HG03135 (cell line): Measurements from ENCODE around the gene HIF1A.
A peak's percentile ranks its signal among the peaks of the same experiment; 100 is the strongest.
"Not testable (repeated sequence)": the region's sequence is repeated elsewhere in the genome, so short reads cannot be mapped to it uniquely, and the experiment has no call there.

Experiments used
- ATAC-seq: cut with Tn5 transposase; IDR thresholded peaks from one replicate; pipeline ENCODE4 v1.9.1; 2021; ENCODE audit warnings: mild to moderate bottlenecking, moderate library complexity; ENCODE audit not compliant: unreplicated experiment

The HIF1A gene

GRCh38 chr14:61744238-61744637, 48.9 kb downstream of the HIF1A start:
- ATAC-seq = no peak

DNA sequence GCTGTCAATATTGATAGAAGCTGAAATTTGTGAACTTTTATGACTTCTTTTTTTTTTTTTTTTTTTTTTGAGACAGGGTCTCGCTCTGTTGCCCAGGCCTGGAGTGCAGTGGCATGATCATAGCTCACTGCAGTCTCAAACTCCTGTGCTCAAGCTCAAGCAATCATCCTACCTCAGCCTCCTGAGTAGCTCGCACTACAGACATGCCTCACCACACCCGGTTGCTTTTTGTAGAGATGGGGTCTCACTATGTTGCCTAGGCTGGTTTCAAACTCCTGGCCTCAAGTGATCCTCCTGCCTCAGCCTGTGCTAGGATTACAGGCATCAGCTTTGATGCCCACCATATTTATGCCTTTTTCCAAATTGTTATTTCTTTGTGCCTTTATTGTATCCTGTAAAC, 51.0 kb downstream of the HIF1A start:
- not testable (repeated sequence) for ATAC-seq

- no peak for ATAC-seq
Observed at GRCh38 chr14:61746881-61747280, 51.6 kb downstream of the HIF1A start.

DNA sequence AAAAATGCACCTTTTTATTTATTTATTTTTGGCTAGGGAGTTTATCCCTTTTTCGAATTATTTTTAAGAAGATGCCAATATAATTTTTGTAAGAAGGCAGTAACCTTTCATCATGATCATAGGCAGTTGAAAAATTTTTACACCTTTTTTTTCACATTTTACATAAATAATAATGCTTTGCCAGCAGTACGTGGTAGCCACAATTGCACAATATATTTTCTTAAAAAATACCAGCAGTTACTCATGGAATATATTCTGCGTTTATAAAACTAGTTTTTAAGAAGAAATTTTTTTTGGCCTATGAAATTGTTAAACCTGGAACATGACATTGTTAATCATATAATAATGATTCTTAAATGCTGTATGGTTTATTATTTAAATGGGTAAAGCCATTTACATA, 52.0 kb downstream of the HIF1A start:
- no peak for ATAC-seq

DNA sequence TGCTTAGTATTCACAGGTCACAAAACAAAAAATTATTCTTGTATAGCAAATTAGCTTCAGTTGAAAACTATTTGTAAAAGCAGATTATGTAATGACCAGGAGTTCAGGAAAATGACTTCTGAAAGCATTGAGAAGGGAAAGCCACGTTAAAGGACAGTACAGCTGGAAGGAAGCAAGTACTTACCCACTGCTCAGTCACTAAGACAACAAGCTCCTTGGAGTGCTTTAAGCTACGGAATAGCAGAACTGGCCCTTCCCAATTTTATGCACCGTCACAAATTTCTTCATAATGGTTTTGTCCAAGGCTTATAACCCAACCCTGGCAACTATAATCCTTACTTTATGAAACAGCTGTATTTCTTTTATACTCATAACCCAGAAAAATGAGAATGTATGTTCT, 54.0 kb downstream of the HIF1A start:
- no peak for ATAC-seq

GRCh38 chr14:61749867-61750266, 54.6 kb downstream of the HIF1A start:
- ATAC-seq = no peak

DNA sequence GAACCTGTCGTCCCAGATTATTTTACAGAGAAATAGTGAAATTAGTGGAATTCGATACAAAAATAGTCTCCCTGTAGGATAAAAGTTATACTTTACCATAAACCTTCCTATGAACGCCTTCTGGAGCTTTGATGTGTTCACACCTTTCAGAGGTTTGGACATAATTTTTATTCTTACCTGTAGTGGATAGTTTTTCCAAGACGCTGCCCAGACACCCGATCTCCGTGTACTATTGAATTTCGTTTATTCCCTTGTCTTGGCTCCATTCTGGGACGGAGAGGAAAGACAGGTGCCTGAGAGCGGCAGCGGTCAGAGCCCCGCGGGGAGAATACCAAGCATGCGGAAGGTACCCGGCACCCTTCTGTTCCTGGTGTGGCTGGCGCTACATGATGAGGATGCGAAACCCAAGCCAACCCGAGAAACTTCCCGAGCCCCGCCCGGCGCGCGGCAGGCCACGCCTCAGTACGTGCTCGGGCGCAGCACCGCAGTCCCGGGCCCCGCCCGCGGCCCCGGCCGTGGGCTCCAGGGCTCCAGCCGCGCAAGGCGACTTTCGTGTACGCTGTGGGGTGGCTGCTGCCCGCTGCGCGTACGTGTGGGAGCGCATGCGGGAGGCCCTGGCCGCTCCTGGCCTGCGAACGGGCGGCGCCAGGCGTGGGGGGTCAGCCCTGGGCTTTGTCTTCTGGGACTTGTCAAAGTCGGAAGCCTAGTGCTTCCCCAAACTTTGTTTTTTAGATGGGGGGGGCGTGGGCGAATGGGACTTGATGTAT, 55.6 kb downstream of the HIF1A start:
- ATAC-seq = peak; percentile 88

GRCh38 chr14:61751475-61751989, 56.2 kb downstream of the HIF1A start:
- no peak for ATAC-seq

GRCh38 chr14:61752626-61753025, 57.3 kb downstream of the HIF1A start:
- ATAC-seq = peak; percentile 53

DNA sequence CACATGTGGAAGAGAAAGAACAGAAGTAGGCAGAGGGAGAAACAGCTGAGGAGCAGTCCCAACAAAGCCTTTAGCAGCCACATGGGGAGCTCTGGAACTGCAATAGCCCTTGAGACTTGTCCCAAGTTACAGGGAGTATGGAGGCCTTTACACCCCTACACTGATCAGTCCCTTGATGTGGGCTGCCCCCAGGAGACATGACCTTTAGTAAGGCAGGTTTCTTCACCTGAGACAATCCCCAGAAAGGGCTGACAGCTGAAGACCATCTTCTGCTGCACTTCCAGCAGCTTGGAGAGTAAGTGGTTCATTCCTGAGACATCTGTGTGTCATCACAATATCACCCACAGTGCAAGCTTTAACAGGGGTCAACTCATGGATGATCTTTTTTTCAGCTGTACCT, 58.3 kb downstream of the HIF1A start:
- no peak for ATAC-seq

DNA sequence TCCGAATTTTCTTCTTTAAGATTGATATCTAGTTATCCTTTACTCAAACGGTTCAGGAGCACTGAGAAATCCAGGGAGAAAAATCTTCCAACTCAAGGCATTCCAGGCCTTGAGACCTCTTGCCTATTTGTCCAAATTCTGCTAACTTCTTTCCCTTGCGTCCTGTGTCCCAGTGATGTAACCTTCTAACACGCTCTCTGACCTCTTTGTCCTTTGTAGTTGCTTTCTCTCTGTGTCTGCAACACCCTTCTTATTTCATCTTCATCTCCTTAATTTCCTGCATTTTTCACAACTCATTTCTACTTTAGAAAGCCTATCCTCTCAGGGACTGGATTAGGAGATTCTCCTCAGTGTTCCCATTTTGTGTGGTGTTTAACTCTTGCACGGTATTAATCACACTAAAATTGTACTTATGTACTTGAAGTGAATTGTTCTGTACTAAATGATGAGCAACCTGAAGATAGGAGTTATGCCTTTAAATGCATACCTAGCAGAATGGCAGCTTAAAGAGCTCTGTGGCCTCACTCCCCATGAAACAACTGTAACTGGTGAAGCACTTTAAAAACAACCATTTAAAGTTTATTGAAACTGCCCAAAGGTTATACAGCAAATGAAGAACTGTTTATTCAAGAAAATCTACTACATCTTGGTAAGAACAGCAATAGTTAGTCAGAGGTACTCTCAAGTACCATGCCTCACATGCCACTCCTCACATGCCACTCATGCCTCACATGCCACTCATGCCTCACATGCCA, 59.5 kb downstream of the HIF1A start:
- no peak for ATAC-seq

DNA sequence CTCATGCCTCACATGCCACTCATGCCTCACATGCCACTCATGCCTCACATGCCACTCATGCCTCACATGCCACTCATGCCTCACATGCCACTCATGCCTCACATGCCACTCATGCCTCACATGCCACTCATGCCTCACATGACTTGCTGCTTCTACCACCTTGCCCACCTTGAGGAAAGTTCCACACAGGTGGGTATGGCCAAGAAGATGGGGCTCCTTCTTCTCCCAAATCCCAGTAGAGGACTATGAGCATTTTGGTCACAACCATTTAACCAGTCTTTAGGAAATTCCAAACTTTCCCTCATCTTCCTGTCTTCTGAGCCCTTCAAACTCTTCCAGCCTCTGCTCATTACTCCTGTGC, 60.0 kb downstream of the HIF1A start:
- ATAC-seq = not testable (repeated sequence)

- ATAC-seq = no peak
Observed at GRCh38 chr14:61756135-61756534, 60.8 kb downstream of the HIF1A start.

DNA sequence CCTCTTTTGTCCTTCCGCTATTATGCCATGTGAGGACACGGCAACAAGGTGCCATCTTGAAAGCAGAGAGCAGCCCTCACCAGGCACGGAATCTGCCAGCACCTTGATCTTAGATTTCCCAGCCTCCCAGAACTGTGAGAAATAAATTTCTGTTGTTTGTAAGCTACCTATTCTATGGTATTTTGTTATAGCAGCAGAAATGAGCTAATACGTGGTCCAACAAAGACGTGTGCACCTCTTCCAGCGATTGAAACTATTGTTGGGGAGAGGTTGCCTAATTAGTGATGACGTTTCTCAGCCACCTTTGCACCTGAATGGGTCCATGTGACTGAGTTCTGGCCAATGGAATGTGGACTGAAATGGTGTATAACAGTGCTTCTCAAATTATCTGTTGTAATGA, 64.6 kb downstream of the HIF1A start:
- ATAC-seq = no peak

- ATAC-seq = peak; percentile 1
Observed at GRCh38 chr14:61761557-61761956, 66.2 kb downstream of the HIF1A start.

GRCh38 chr14:61761959-61762786, 66.9 kb downstream of the HIF1A start, which contains the start of gene SNAPC1:
Gene SNAPC1, plus strand, starts transcription at chr14:61762420. Its CDS starts 41 bp downstream, at chr14:61762461.
- ATAC-seq = peak; percentile 98

DNA sequence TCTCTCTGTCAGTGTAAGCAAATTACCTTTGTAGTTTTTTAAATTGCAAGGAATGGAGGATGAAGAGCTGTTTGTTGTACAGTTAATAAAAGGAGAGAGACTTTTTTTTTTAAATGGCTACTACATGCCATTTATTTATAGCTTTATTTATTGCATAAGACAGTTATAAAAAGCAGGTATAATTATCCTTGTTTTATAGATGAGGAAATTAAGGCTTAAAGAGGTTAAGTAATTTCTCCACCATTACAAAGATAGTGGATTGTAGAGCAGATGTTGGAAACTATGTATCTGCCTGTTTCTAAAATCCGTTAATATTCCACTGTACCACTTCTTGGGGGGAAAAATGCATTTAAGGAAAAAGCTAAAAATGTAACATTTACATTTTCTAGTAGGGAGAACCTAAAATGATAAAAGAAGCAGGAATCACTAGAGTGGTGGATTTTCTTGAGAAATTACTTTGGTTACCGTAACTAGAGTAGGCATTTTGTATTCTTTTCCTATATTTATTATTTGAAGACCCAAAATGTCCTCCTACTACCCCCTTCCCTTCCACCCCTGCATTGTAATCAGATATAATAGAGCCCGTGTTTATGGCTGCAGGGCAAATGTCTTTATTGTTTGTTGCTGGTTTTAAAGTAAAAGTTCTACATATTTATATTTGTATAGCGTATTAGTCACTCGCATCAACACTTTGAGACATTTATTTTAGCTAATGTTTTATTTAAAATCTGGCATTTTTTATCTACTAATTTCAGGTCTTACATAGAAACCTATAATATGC, 69.2 kb downstream of the HIF1A start:
- no peak for ATAC-seq

DNA sequence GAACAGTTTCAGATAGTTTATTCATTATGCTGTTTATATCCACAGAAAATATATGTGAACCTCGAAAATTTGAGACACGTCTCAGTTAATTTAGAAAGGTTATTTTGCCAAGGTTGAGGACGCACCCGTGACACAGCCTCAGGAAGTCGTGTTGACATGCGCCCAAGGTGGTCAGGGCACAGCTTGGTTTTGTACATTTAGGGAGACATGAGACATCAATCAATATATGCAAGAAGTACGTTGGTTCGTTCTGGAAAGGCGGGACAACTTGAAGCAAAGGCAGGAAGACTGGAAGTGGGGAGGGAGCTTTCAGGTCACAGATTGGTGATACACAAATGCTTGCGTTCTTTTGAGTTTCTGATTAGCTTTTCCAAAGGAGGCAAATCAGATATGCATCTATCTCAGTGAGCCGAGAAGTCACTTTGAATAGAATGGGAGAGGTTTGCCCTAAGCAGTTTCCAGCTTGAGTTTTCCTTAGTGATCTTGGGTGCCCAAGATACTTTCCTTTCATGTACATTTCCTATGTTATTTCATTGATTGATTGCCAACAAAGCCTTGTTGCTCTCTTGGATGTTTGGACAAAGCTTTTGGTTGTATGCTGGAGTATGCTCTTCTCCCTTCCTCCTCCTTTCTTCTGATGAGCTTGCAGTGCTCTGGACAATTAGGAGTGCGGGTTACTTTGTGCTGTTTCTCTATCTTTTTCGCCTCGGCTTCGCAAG, 70.1 kb downstream of the HIF1A start:
- ATAC-seq = no peak

- no peak for ATAC-seq
Observed at GRCh38 chr14:61766151-61766550, 70.8 kb downstream of the HIF1A start.

DNA sequence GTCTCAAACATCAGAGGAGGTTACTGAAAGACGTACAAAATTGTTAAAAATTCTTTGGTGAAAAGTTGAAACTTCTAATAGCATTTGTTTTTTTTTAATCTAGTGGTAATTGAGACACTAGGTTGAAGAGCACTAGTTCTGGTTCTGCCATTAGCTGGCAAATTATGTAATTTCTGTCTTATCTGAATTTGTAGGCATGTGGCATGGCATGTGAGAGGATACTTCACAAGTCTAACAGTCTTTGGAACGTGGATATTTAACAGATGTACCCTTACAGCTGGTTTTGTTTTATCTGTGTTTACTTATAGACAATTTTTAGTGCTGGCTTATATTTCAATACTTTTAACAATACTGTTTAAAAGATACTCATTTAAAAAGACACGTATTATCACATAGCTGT, 72.9 kb downstream of the HIF1A start:
- no peak for ATAC-seq
